HG03460 (cell line): ENCODE data around the gene HNRNPF.

Source experiments
- ATAC-seq: cut with Tn5 transposase; IDR thresholded peaks from one replicate; pipeline ENCODE4 v1.9.1; 2021; ENCODE audit not compliant: unreplicated experiment

Gene HNRNPF

GRCh38 chr10:43380610-43381222 lies 28.3 kb downstream of the HNRNPF start:
- no peak for ATAC-seq

- no peak for ATAC-seq
Measured at GRCh38 chr10:43377424-43377883, 31.5 kb downstream of the HNRNPF start.

- no peak for ATAC-seq
Measured at GRCh38 chr10:43376828-43377423, 32.1 kb downstream of the HNRNPF start.

- no peak for ATAC-seq
Measured at GRCh38 chr10:43376046-43376635, 32.8 kb downstream of the HNRNPF start.

GRCh38 chr10:43375401-43376020 lies 33.5 kb downstream of the HNRNPF start:
- ATAC-seq, result no peak

GRCh38 chr10:43374194-43374593 lies 34.8 kb downstream of the HNRNPF start:
- ATAC-seq, result no peak

- ATAC-seq, result no peak
Measured at GRCh38 chr10:43373461-43373860, 35.5 kb downstream of the HNRNPF start.

- ATAC-seq, result no peak
Measured at GRCh38 chr10:43372765-43373361, 36.1 kb downstream of the HNRNPF start.

GRCh38 chr10:43371418-43371817 lies 37.6 kb downstream of the HNRNPF start, which contains the start of gene FXYD4:
Gene FXYD4, plus strand, starts transcription at chr10:43371636. Its CDS starts 2,111 bp downstream, at chr10:43373747.
- ATAC-seq, result no peak

- no peak for ATAC-seq
Measured at GRCh38 chr10:43370671-43371215, 38.2 kb downstream of the HNRNPF start.

GRCh38 chr10:43369921-43370320 lies 39.1 kb downstream of the HNRNPF start:
- no peak for ATAC-seq

GRCh38 chr10:43365001-43365400 lies 44.0 kb downstream of the HNRNPF start:
- ATAC-seq, result no peak

GRCh38 chr10:43362191-43362839 lies 46.7 kb downstream of the HNRNPF start:
- ATAC-seq, result peak; percentile 98

- ATAC-seq, result no peak
Measured at GRCh38 chr10:43361547-43362190, 47.3 kb downstream of the HNRNPF start.

- ATAC-seq, result no peak
Measured at GRCh38 chr10:43360086-43360485, 48.9 kb downstream of the HNRNPF start.

- ATAC-seq, result no peak
Measured at GRCh38 chr10:43355749-43356371, 53.1 kb downstream of the HNRNPF start.

GRCh38 chr10:43354879-43355380 lies 54.1 kb downstream of the HNRNPF start:
- no peak for ATAC-seq

GRCh38 chr10:43354330-43354635 lies 54.7 kb downstream of the HNRNPF start:
- no peak for ATAC-seq

- ATAC-seq, result no peak
Measured at GRCh38 chr10:43353495-43354329, 55.3 kb downstream of the HNRNPF start.
